ENCODE data around the gene SYT4.

GRCh38 chr18:43278355-43278754 lies 1.1 kb upstream of the SYT4 start:
- TF ChIP-seq CTCF (IDR thresholded peaks at IDR 0.05) (no peak), ZFX (IDR thresholded peaks at IDR 0.05; ENCODE audit: borderline replicate concordance) (no peak)
